Psoas muscle (tissue), 8 donors: ENCODE results near the gene TSHZ2. TPM values are rescaled to one million over a fixed set of nuclear protein-coding genes. Genes with fewer than 3 reads are reported as not detected.

Experiments used
- ATAC-seq, 4 donors: fragments of 200-7000 bp; cut with Tn5 transposase; one replicate each; pipeline ENCODE4 v1.9.1; 2020; ENCODE audit warnings: moderate library complexity in 3 of 4, mild to moderate bottlenecking in 2 of 4
- DNase-seq, 2 donors: peaks; one replicate each; pipeline ENCODE4 v3.0.0-alpha.2; 2020
- H3K27ac ChIP-seq: fragments of 200-600 bp; one replicate; pipeline ENCODE4 v1.8.0; 2022
- H3K27me3 ChIP-seq, 3 donors: fragments of 200-600 bp in 1 of 3; one replicate each; pipeline versions ENCODE4 v1.6.1 to v1.8.0; 2013 to 2022; ENCODE audit warnings: low read length in 2 of 3, mild to moderate bottlenecking in 2 of 3, moderate library complexity in 1 of 3; ENCODE audit not compliant: insufficient read depth in 3 of 3
- H3K36me3 ChIP-seq, 2 donors: fragments of 200-600 bp in 1 of 2; one replicate each; pipeline versions ENCODE4 v1.6.1 to v1.8.0; 2013 to 2022; ENCODE audit warnings: low read depth in 1 of 2, mild to moderate bottlenecking in 1 of 2, moderate library complexity in 1 of 2; ENCODE audit not compliant: insufficient read depth in 1 of 2
- H3K4me1 ChIP-seq: fragments of 200-600 bp; one replicate; pipeline ENCODE4 v1.8.0; 2022
- H3K4me3 ChIP-seq: fragments of 200-600 bp; one replicate; pipeline ENCODE4 v1.8.0; 2022; ENCODE audit warnings: mild to moderate bottlenecking
- H3K9me3 ChIP-seq: fragments of 200-600 bp; one replicate; pipeline ENCODE4 v1.8.0; 2022
- CTCF ChIP-seq: fragments of 200-600 bp; IDR thresholded peaks from one replicate; pipeline ENCODE4 v1.8.0; 2022; ENCODE audit warnings: antibody characterized with exemption
- whole genome bisulfite sequencing, 3 donors: extraction: QIAGEN DNeasy Blood & Tissue Kit; methylation state at CpG; one replicate each; pipeline versions ENCODE4 v1.1.6 to v1.1.7; 2013; 5-methylcytosine and 5-hydroxymethylcytosine counted together
- intact Hi-C, 2 donors: fragments of 100-400 bp; cut with DNase I; formaldehyde crosslinking; loops; one replicate each; pipeline versions ENCODE4 v1.11.0 to v1.14.2; 2022
- polyA plus RNA-seq, 3 donors: library from polyadenylated mRNA; stranded (reverse); fragments of 200-250 nt; gene quantifications; one replicate each; pipeline ENCODE4 v1.2.3, GENCODE V29; 2013
- total RNA-seq, 4 donors: library from RNA; stranded (reverse); fragmentation: NEBNext Ultra II Directional in 2 of 4; extraction: Animal tissue kit (Norgen Biotek cat#: 25700) in 2 of 4; gene quantifications; one replicate each; pipeline versions ENCODE4 v1.2.1 to v1.2.4, GENCODE V29; 2021 to 2023
- donor health status: healthy with polysubstance abuse.
- donor health status: DM: no; HTN: no; CAD: no; lungs with moderate emphysema.
- donor health status: Bipolar disorder and iron deficiency.
- donor health status: healthy.
- donor health status: DM: yes; HTN: yes; CAD: no.
- donor health status: DM: no; HTN: no; CAD: no.
- donor health status: DM: no; HTN: no; CAD: no.
- donor health status: DM: yes; HTN: yes; CAD: no.

TSHZ2 gene
- total and polyA plus RNA-seq, 7 donors = 0.39 to 7.5 (median 1.9) TPM

GRCh38 chr20:53336892-53337291 is 364.7 kb downstream of the TSHZ2 start:
- ATAC-seq = no peak
- no peak for DNase-seq
- intact Hi-C loops = no loop called here
- H3K36me3 ChIP-seq = no peaks in the 10 kb centered on the region
- no peak for TF ChIP-seq CTCF
- no peaks in the 10 kb centered on the region for H3K4me1 ChIP-seq
- no peaks in the 10 kb centered on the region for H3K9me3 ChIP-seq
- no peak overlapping the region for H3K4me3 ChIP-seq
- H3K27me3 ChIP-seq = no peaks in the 10 kb centered on the region
- no peak overlapping the region for H3K27ac ChIP-seq
- WGBS, 3 donors = 71 to 79% (median 73%) methylated on average over 3 of the region's 3 CpGs

- 75 to 82% (median 77%) methylated on average over 8 of the region's 8 CpGs for WGBS, 3 donors
- no peak for TF ChIP-seq CTCF
- no peak overlapping the region for H3K4me3 ChIP-seq
- no peak for ATAC-seq
- DNase-seq = no peak
- no peaks in the 10 kb centered on the region for H3K9me3 ChIP-seq
- H3K36me3 ChIP-seq = no peaks in the 10 kb centered on the region
- no peaks in the 10 kb centered on the region for H3K27me3 ChIP-seq
- H3K27ac ChIP-seq = no peak overlapping the region
- intact Hi-C loops = no loop called here
- no peaks in the 10 kb centered on the region for H3K4me1 ChIP-seq
Observed at GRCh38 chr20:53337390-53338101, 365.4 kb downstream of the TSHZ2 start.

- Histone ChIP-seq H3K27ac (no peak overlapping the region), H3K9me3 (no peaks in the 10 kb centered on the region), H3K4me3 (no peak overlapping the region), H3K4me1 (no peaks in the 10 kb centered on the region), H3K27me3 (no peaks in the 10 kb centered on the region), H3K36me3 (no peaks in the 10 kb centered on the region)
- intact Hi-C loops = no loop called here
- DNase-seq = no peak
- TF ChIP-seq CTCF = no peak
- ATAC-seq = no peak
- 74 to 78% (median 77%) methylated on average over 4 of the region's 4 CpGs for WGBS, 3 donors
Observed at GRCh38 chr20:53338716-53339115, 366.6 kb downstream of the TSHZ2 start.

- ATAC-seq = no peak
- no peaks in the 10 kb centered on the region for H3K36me3 ChIP-seq
- no peak overlapping the region for H3K4me3 ChIP-seq
- no peaks in the 10 kb centered on the region for H3K9me3 ChIP-seq
- no peak overlapping the region for H3K27ac ChIP-seq
- no peak for DNase-seq
- no peak for TF ChIP-seq CTCF
- H3K27me3 ChIP-seq = no peaks in the 10 kb centered on the region
- intact Hi-C loops = no loop called here
- no peaks in the 10 kb centered on the region for H3K4me1 ChIP-seq
- WGBS, 3 donors = 86 to 88% (median 87%) methylated on average over 6 of the region's 6 CpGs
Observed at GRCh38 chr20:53342429-53342828, 370.3 kb downstream of the TSHZ2 start.

- DNase-seq = no peak
- H3K4me3 ChIP-seq = no peak overlapping the region
- no peak overlapping the region for H3K27ac ChIP-seq
- no peaks in the 10 kb centered on the region for H3K36me3 ChIP-seq
- TF ChIP-seq CTCF = no peak
- no peaks in the 10 kb centered on the region for H3K27me3 ChIP-seq
- WGBS, 3 donors = 64 to 71% (median 68%) methylated on average over 6 of the region's 6 CpGs
- no peak for ATAC-seq
- H3K4me1 ChIP-seq = no peaks in the 10 kb centered on the region
- no peaks in the 10 kb centered on the region for H3K9me3 ChIP-seq
- intact Hi-C loops = no loop called here
Observed at GRCh38 chr20:53343448-53343847, 371.3 kb downstream of the TSHZ2 start.
